Measurements from ENCODE around the gene CBY3. TPM values are rescaled to one million over a fixed set of nuclear protein-coding genes. Genes with fewer than 3 reads are reported as not detected.
"Not testable (repeated sequence)": the region's sequence is repeated elsewhere in the genome, so short reads cannot be mapped to it uniquely, and the experiment has no call there.

The CBY3 gene
- total RNA-seq, 2 donors from 2014 or later: not detected

DNA sequence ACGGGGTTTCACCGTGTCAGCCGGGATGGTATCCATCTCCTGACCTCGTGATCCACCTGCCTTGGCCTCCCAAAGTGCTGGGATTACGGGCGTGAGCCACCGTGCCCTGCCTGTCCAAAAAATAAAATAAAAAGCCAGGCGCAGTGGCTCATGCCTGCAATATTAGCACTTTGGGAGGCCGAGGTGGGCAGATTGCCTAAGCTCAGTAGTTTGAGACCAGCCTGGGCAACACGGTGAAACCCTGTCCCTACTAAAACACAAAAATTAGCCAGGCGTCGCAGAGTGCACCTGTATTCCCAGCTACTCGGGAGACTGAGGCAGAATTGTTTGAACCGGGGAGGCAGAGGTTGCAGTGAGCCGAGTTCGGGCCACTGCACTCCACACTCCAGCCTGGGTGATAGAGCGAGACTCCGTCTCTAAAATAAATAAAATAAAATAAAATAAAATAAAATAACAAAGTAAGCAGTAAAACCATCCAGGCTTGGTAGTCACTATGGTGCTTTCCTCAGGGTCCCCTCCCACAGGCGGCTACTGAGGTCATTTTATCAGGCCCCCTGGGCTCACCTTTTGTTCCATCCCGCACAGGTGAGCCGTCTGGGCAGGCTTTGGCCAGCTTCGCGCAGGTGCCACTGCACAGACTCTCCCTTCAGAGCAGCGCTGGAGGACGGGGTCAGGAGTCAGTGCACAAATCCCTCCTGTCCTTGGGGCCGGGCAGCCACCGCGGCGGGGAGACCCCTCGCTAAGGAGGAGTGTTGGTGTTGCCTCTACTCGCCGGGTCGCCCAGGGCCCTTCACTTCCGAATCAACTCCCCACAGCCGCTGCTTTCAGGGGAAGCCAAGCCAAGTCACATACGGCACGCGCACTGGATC, 47.1 kb downstream of the CBY3 start:
- peak; percentile 24 for DNase-seq (ENCODE audit: low spot score)
- intact Hi-C loops (cut with DNase I): not testable (repeated sequence)

Other genes with a start within 250 kb of the CBY3 start
- gene RUFY1, start 130.5 kb downstream of the CBY3 start, total RNA-seq: 10 to 100 TPM; 34.8 to 36.6 TPM
- gene HNRNPH1, start 57.4 kb downstream of the CBY3 start, total RNA-seq: 100 to 1,000 TPM; 345 to 404 TPM
- gene CANX, start 17.9 kb upstream of the CBY3 start, total RNA-seq: 100 to 1,000 TPM; 525 to 591 TPM
- gene MAML1, start 51.8 kb upstream of the CBY3 start, total RNA-seq: 10 to 100 TPM; 22.0 to 22.5 TPM
- gene LTC4S, start 113.0 kb upstream of the CBY3 start, total RNA-seq: 10 to 100 TPM; 19.7 to 20.3 TPM
- gene MGAT4B, start 125.8 kb upstream of the CBY3 start, total RNA-seq: 10 to 100 TPM; 54.6 to 62.8 TPM
- 100 to 1,000 TPM; 245 to 333 TPM for gene SQSTM1, start 139.9 kb upstream of the CBY3 start, total RNA-seq
- gene MRNIP, start 177.8 kb upstream of the CBY3 start, total RNA-seq: 10 to 100 TPM; 17.3 to 20.1 TPM
- 10 to 100 TPM; 85.0 to 90.5 TPM for gene TBC1D9B, start 226.9 kb upstream of the CBY3 start, total RNA-seq